HG03039 (cell line): ENCODE data around the gene WDR93.
"Not testable (repeated sequence)": the region's sequence is repeated elsewhere in the genome, so short reads cannot be mapped to it uniquely, and the experiment has no call there.

Source experiments
- ATAC-seq: cut with Tn5 transposase; IDR thresholded peaks from one replicate; pipeline ENCODE4 v1.9.1; 2021; ENCODE audit warnings: mild to moderate bottlenecking, moderate library complexity; ENCODE audit not compliant: unreplicated experiment

WDR93 gene

GRCh38 chr15:89766357-89767311, 76.0 kb downstream of the WDR93 start:
- ATAC-seq, result no peak

- ATAC-seq, result no peak
Measured at GRCh38 chr15:89767411-89767915, 76.9 kb downstream of the WDR93 start.

- no peak for ATAC-seq
Measured at GRCh38 chr15:89768071-89768500, 77.5 kb downstream of the WDR93 start.

- no peak for ATAC-seq
Measured at GRCh38 chr15:89769366-89769765, 78.8 kb downstream of the WDR93 start.

GRCh38 chr15:89770041-89770440, 79.4 kb downstream of the WDR93 start:
- no peak for ATAC-seq

- no peak for ATAC-seq
Measured at GRCh38 chr15:89772932-89773583, 82.4 kb downstream of the WDR93 start.

GRCh38 chr15:89774492-89774891, 83.9 kb downstream of the WDR93 start:
- ATAC-seq, result no peak

- no peak for ATAC-seq
Measured at GRCh38 chr15:89775815-89776214, 85.2 kb downstream of the WDR93 start.

GRCh38 chr15:89776274-89777072, 85.9 kb downstream of the WDR93 start, which contains the start of gene MESP2:
TSS of gene MESP2 (plus strand) at chr15:89776332. CDS start at chr15:89776358, 26 bp downstream.
- no peak for ATAC-seq

- ATAC-seq, result no peak
Measured at GRCh38 chr15:89777073-89777751, 86.6 kb downstream of the WDR93 start.

GRCh38 chr15:89777782-89778380, 87.3 kb downstream of the WDR93 start:
- ATAC-seq, result no peak

GRCh38 chr15:89778861-89779260, 88.2 kb downstream of the WDR93 start:
- no peak for ATAC-seq

- ATAC-seq, result no peak
Measured at GRCh38 chr15:89780601-89781000, 90.0 kb downstream of the WDR93 start.

GRCh38 chr15:89781055-89781454, 90.4 kb downstream of the WDR93 start:
- ATAC-seq, result no peak

GRCh38 chr15:89781891-89782618, 91.4 kb downstream of the WDR93 start:
- ATAC-seq, result no peak

- not testable (repeated sequence) for ATAC-seq
Measured at GRCh38 chr15:89782619-89782950, 92.0 kb downstream of the WDR93 start.

- no peak for ATAC-seq
Measured at GRCh38 chr15:89783111-89783860, 92.7 kb downstream of the WDR93 start.

- no peak for ATAC-seq
Measured at GRCh38 chr15:89783861-89784685, 93.5 kb downstream of the WDR93 start.
